Esophagus (tissue), 2 donors: ENCODE data around the gene SOX6. TPM values are rescaled to one million over a fixed set of nuclear protein-coding genes. Genes with fewer than 3 reads are reported as not detected.

Experiments
- H3K27ac ChIP-seq, 2 donors: one replicate each; pipeline ENCODE4 v1.5.1; 2013; ENCODE audit warnings: low read depth in 2 of 2, mild to moderate bottlenecking in 2 of 2, inconsistent platforms in 1 of 2, low read length in 1 of 2, moderate library complexity in 1 of 2
- H3K27me3 ChIP-seq, 2 donors: one replicate each; pipeline ENCODE4 v1.6.1; 2013; ENCODE audit warnings: low read length in 2 of 2, control low read depth in 1 of 2, mild to moderate bottlenecking in 1 of 2; ENCODE audit not compliant: insufficient read depth in 2 of 2, control insufficient read depth in 1 of 2
- H3K36me3 ChIP-seq, 2 donors: one replicate each; pipeline ENCODE4 v1.6.1; 2013; ENCODE audit warnings: low read length in 1 of 2; ENCODE audit not compliant: control insufficient read depth in 2 of 2, insufficient read depth in 2 of 2
- H3K4me1 ChIP-seq, 2 donors: one replicate each; pipeline ENCODE4 v1.6.1; 2013; ENCODE audit warnings: low read length in 1 of 2; ENCODE audit not compliant: control insufficient read depth in 2 of 2, insufficient read depth in 2 of 2
- H3K4me3 ChIP-seq, 2 donors: one replicate each; pipeline ENCODE4 v1.5.1; 2013; ENCODE audit warnings: low read length in 2 of 2, mild to moderate bottlenecking in 2 of 2, low read depth in 1 of 2, moderate library complexity in 1 of 2
- H3K9me3 ChIP-seq, 2 donors: one replicate each; pipeline ENCODE4 v1.6.1; 2013; ENCODE audit warnings: mild to moderate bottlenecking in 2 of 2, low read depth in 1 of 2, low read length in 1 of 2, moderate library complexity in 1 of 2; ENCODE audit not compliant: control insufficient read depth in 2 of 2, insufficient read depth in 1 of 2
- WGBS, 2 donors: extraction: QIAGEN DNeasy Blood & Tissue Kit; methylation state at CpG; one replicate each; pipeline ENCODE4 v1.1.7; 2013; 5-methylcytosine and 5-hydroxymethylcytosine counted together
- polyA plus RNA-seq, 2 donors: library from polyadenylated mRNA; stranded (reverse); fragments of 200-250 nt; gene quantifications; one replicate each; pipeline ENCODE4 v1.2.3, GENCODE V29; 2013
- donor health status: healthy with polysubstance abuse.
- donor health status: Bipolar disorder and iron deficiency.

The SOX6 gene
- polyA plus RNA-seq, 2 donors = 1.2 to 2.4 TPM

DNA sequence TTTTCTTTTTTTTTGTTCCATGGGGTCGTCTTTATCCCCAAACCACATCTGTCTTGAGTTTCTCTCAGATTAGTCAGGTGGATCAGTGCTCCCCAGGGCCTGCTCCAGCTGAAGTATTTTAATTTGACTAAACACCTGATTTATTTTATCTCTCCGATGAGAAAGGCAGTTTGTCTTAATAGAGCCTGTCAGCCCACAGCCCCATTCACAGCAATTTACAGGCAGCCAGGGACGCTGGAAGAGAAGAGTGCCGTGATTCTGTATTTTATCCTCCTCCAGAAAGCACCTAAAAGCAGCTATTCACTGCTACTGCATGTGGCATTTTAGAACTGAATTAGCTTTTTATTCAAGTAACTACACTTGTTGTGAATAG, 164.5 kb downstream of the SOX6 start:
- H3K4me1 ChIP-seq = no peaks in the 10 kb centered on the region
- 69% methylated on average over 4 of the region's 4 CpGs for WGBS, 2 donors
- no peaks in the 10 kb centered on the region for H3K27me3 ChIP-seq
- H3K36me3 ChIP-seq = no peaks in the 10 kb centered on the region
- no peak overlapping the region for H3K4me3 ChIP-seq
- H3K9me3 ChIP-seq = no peaks in the 10 kb centered on the region
- no peak overlapping the region for H3K27ac ChIP-seq

- Histone ChIP-seq H3K27me3 (no peaks in the 10 kb centered on the region), H3K27ac (no peak overlapping the region), H3K36me3 (no peaks in the 10 kb centered on the region), H3K4me3 (no peak overlapping the region), H3K9me3 (no peaks in the 10 kb centered on the region), H3K4me1 (no peaks in the 10 kb centered on the region)
- 80 to 88% methylated on average over 5 of the region's 5 CpGs for WGBS, 2 donors
Measured at GRCh38 chr11:16191212-16191867, 165.0 kb downstream of the SOX6 start.

DNA sequence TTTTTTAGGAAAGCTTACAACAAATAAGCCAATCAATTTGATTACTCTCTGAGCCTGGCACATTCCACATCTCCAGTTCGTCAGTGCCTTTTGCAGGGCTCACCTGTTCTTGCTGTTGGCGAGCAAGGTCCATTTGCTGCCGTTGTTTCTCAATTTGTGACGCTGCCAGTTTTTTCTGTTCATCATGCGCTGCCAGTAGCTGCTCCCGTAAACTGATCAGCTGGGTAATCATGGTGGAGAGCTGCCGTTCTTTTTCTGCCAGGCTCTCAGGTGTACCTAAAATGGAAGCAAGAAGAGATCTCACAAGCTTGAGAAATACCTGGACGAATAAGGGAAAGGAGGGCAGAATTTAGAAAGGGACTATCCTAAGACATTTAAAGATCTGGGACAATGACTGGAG, 169.7 kb downstream of the SOX6 start:
- H3K27me3 ChIP-seq = no peaks in the 10 kb centered on the region
- no peaks in the 10 kb centered on the region for H3K9me3 ChIP-seq
- no peak overlapping the region for H3K4me3 ChIP-seq
- no peaks in the 10 kb centered on the region for H3K36me3 ChIP-seq
- H3K27ac ChIP-seq = no peak overlapping the region
- WGBS, 2 donors = 85 to 94% methylated on average over 8 of the region's 8 CpGs
- H3K4me1 ChIP-seq = no peaks in the 10 kb centered on the region

GRCh38 chr11:16185042-16185441, 171.3 kb downstream of the SOX6 start:
- no peak overlapping the region for H3K4me3 ChIP-seq
- H3K36me3 ChIP-seq = no peaks in the 10 kb centered on the region
- no peak overlapping the region for H3K27ac ChIP-seq
- H3K27me3 ChIP-seq = no peaks in the 10 kb centered on the region
- no peaks in the 10 kb centered on the region for H3K4me1 ChIP-seq
- no peaks in the 10 kb centered on the region for H3K9me3 ChIP-seq

GRCh38 chr11:16184588-16184987, 171.8 kb downstream of the SOX6 start:
- no peaks in the 10 kb centered on the region for H3K36me3 ChIP-seq
- no peaks in the 10 kb centered on the region for H3K9me3 ChIP-seq
- no peaks in the 10 kb centered on the region for H3K27me3 ChIP-seq
- no peak overlapping the region for H3K4me3 ChIP-seq
- H3K27ac ChIP-seq = no peak overlapping the region
- WGBS, 2 donors = 15 to 23% methylated on average over 1 of the region's 1 CpG
- no peaks in the 10 kb centered on the region for H3K4me1 ChIP-seq

- Histone ChIP-seq H3K4me1 (no peaks in the 10 kb centered on the region), H3K4me3 (no peak overlapping the region), H3K9me3 (no peaks in the 10 kb centered on the region), H3K36me3 (no peaks in the 10 kb centered on the region), H3K27me3 (no peaks in the 10 kb centered on the region), H3K27ac (no peak overlapping the region)
- WGBS, 2 donors = 80 to 85% methylated on average over 2 of the region's 2 CpGs
Measured at GRCh38 chr11:16182553-16182952, 173.8 kb downstream of the SOX6 start.

DNA sequence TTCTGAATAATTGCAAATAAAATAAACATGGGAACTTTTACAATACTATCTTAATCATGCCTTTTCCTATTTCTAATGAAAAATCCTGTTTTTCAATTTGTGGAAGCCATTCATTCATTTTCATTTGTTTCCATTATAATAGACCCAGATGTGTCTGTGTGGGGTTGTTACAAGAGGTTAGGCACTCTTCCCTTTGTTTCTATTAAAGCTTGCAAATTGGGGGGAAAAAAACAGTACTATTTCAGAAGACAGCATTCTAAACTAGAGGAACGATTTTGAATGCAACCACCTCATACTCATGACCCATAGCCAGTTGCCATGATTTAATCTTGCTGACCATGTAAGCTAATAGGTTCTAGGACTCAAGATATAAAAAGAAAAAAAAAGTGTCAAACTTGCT, 175.5 kb downstream of the SOX6 start:
- WGBS, 2 donors = 73 to 94% methylated on average over 1 of the region's 1 CpG
- H3K27me3 ChIP-seq = no peaks in the 10 kb centered on the region
- no peaks in the 10 kb centered on the region for H3K36me3 ChIP-seq
- H3K9me3 ChIP-seq = no peaks in the 10 kb centered on the region
- no peak overlapping the region for H3K27ac ChIP-seq
- H3K4me1 ChIP-seq = no peaks in the 10 kb centered on the region
- no peak overlapping the region for H3K4me3 ChIP-seq

DNA sequence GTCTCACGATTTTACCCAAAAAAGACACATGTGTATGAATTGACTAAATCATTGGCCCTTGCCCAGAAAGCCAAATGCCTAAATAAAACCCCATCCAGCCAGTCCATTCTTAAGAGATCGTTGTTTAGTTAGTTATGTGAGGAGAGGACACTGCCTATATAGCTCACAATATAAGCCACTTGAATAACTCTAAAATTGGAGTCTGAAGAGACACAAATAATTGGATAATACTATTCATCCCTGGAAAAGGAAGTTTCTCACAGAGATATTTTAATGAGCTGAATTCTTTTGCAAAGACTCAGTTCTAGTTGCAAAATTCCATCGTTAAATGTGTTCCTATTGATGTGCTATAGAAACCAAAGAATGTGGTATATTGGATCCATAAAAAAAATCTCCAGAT, 176.7 kb downstream of the SOX6 start:
- 80 to 81% methylated on average over 3 of the region's 3 CpGs for WGBS, 2 donors
- Histone ChIP-seq H3K4me3 (no peak overlapping the region), H3K27me3 (no peaks in the 10 kb centered on the region), H3K27ac (no peak overlapping the region), H3K36me3 (no peaks in the 10 kb centered on the region), H3K4me1 (no peaks in the 10 kb centered on the region), H3K9me3 (no peaks in the 10 kb centered on the region)

DNA sequence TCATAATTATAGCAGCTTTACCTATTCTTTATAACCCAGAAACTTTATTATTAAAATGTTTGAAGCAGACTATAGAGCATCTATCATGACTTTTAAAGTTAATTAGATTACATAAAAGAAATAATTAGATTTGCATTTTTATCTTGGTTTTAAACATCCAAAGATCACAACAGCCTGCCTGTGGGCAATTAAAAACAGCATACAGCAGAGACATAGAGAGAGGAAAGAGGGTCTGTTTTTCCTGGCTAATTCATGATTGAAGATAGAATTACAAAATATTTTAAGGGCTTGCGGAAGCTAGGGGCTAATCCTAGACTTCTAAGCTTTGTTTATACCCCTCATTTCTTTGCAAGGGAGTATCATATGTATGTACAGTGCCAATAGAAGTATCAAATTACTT, 178.1 kb downstream of the SOX6 start:
- Histone ChIP-seq H3K4me1 (no peaks in the 10 kb centered on the region), H3K9me3 (no peaks in the 10 kb centered on the region), H3K27ac (no peak overlapping the region), H3K27me3 (no peaks in the 10 kb centered on the region), H3K4me3 (no peak overlapping the region), H3K36me3 (no peaks in the 10 kb centered on the region)
- WGBS, 2 donors = 94 to 100% methylated on average over 1 of the region's 1 CpG

DNA sequence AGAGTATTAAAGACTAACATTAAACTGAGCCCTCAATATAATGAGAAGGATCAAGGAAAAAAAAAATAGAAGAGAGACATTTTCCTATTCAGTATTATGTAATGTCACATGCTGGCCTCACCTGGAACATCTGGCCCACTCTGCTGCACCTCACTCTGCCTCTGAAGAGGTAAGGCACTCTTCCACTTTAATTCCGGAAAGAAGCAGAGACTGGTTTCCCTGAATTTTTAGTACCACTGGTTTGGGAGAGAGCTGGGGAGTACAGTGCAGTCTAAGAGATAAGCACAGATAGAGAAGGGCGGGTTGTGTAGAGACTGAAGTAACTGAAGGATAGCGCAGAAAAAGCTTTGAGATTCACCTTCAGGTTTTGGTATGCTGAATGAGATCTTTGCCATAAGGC, 178.7 kb downstream of the SOX6 start:
- 93 to 97% methylated on average over 3 of the region's 3 CpGs for WGBS, 2 donors
- Histone ChIP-seq H3K27ac (no peak overlapping the region), H3K4me3 (no peak overlapping the region), H3K4me1 (no peaks in the 10 kb centered on the region), H3K36me3 (no peaks in the 10 kb centered on the region), H3K27me3 (no peaks in the 10 kb centered on the region), H3K9me3 (no peaks in the 10 kb centered on the region)
